HG02759 (cell line): ENCODE results near the gene TPP2.

ENCODE experiments used
- ATAC-seq: cut with Tn5 transposase; IDR thresholded peaks from one replicate; pipeline ENCODE4 v1.9.1; 2021; ENCODE audit warnings: mild to moderate bottlenecking, moderate library complexity; ENCODE audit not compliant: unreplicated experiment

Gene TPP2

DNA sequence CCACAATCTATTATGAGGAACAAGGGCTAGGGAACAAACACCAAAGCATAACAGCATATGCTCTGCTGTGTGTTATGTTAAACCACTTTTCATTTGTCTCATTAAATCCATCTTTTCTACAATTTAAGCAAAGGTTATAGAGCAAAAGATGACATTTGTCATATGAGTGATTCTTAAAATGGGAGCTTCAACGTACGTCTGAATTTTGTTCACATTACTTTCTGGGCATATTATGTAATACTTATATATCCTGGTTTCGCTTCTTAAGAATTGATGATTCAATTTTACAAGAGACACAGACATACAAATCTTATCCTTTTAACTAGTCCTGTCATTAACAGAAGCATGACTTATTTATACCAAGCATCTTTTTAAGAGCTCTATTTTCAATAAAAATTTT lies 3.3 kb upstream of the TPP2 start:
- no peak for ATAC-seq

GRCh38 chr13:102597029-102597961 lies 509 bp downstream of the TPP2 start:
- peak; percentile 19 for ATAC-seq

- ATAC-seq, result no peak
Observed at GRCh38 chr13:102598061-102598460, 1.3 kb downstream of the TPP2 start.

GRCh38 chr13:102599426-102600012 lies 2.7 kb downstream of the TPP2 start:
- ATAC-seq, result no peak

DNA sequence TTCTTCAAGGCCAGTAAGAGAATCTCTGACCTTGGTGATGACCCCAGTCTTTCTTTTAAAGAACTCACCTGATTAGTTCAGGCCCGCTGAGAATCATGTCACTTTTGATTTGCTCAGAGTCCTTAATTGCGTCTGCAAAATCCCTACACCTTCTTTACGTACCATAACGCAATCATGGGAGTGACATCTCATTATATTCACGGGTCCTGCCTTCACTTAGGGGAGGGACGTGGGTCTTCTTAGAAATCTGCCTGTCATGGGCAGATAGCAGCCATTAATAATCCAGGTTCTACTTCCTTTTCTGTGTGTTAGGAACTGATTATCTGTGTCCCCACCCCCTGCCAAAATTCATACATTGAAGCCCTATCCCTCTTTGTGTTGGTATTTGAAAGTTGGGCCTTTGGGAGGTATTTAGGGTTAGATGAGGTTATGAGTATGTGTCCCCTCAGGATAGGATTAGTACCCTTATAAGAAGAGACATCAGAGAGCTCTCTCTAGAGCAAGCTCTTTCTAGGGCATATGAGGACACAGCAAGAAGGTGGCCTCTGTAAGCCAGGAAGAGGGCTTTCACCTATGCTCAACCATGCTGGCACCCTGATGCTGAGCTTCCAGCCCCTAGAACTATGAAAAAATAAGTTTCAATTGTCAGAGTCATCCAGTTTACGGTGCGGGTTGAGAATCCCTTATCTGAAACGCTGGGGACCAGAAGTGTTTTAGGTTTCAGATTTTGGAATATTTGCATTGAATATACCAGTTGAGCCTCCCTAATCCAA lies 9.9 kb downstream of the TPP2 start:
- no peak for ATAC-seq

DNA sequence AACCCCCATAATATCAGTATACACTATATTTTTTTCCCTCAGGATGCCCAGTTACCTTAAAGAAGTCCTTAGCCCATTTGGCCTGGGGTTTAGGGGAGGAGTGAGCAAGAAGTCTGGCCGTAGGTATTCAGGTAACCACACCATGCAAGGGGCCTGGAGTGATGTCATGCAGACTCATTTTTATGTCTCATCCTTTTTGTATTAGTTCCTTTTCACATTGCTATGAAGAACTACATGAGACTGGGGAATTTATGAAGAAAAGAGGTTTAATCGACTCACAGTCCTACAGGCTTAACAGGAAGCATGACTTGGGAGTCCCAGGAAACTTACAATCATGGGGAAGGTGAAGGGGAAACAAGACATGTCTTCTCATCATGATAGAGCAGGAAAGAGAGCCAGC lies 12.2 kb downstream of the TPP2 start:
- ATAC-seq, result no peak

DNA sequence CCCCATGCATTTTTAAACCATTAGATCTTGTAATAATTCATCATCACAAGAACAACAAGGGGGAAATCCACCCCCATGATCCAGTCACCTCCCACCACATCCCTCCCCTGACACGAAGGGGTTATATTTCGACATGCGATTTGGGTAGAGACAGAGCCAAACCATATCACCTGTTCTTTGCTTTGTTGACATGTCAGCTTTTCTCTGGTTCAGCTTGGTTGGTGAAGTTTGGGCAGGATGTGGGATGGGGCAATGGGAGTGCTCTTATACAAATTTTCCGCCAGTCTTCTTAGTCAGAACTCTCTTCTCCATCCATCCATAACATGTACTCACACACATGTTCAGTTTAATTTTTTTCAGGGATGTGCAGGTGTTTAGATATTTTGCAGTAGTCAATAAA lies 12.9 kb downstream of the TPP2 start:
- no peak for ATAC-seq

- ATAC-seq, result no peak
Observed at GRCh38 chr13:102610296-102610895, 13.6 kb downstream of the TPP2 start.

- ATAC-seq, result no peak
Observed at GRCh38 chr13:102617697-102618350, 21.0 kb downstream of the TPP2 start.

- no peak for ATAC-seq
Observed at GRCh38 chr13:102620516-102620915, 23.7 kb downstream of the TPP2 start.

DNA sequence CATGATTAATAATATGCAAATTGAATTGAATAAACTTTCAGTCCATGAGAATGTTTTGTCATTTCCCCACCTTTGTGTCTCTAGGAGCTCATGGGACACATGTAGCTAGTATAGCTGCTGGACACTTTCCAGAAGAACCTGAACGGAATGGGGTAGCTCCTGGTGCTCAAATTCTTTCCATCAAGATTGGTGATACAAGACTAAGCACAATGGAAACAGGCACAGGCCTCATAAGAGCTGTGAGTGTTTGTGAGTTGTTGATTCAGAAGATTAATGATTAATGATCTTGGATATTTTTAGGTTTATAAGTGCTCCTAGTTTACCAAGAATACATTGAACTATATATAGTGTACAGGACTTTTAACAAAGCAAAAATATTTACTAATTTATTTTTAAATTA lies 30.1 kb downstream of the TPP2 start:
- no peak for ATAC-seq

DNA sequence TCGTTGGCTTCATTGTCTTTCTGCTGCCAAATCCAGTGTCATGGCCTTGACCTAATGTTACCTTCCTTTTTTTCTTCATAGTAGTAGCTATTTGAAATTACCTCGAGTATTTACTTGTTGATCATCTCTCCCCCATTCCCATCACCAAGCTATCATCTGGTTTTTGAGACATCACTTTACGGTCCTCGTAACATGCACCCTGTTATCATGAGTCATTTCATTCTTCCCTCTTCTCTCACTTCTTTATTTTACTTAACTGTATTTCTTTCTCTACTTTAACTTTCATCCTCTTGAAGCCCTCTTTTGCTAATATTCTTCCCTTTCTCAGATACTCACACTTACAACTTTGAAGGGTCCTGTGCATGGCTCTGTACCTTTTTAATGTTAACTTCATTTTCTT lies 31.8 kb downstream of the TPP2 start:
- no peak for ATAC-seq

DNA sequence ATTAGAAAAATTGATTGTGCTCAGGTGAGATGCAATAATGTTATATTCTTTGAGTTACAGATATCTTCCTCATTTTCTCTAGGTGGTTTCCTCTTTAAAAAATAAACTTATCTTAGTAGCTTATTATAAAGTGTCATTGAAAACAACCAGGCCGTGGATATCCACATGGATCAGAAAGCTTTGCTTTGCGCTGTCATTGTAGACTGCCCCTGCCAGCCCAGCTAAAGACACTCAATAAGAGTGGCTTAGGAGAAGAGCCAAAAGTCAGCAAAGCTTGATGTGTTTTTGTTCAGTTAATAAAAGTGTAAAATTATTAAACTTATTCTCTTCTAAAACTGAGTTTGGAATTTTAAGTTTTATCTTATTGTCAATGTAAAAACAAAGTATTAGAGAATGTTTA lies 34.4 kb downstream of the TPP2 start:
- no peak for ATAC-seq

- no peak for ATAC-seq
Observed at GRCh38 chr13:102638741-102639140, 42.0 kb downstream of the TPP2 start.

DNA sequence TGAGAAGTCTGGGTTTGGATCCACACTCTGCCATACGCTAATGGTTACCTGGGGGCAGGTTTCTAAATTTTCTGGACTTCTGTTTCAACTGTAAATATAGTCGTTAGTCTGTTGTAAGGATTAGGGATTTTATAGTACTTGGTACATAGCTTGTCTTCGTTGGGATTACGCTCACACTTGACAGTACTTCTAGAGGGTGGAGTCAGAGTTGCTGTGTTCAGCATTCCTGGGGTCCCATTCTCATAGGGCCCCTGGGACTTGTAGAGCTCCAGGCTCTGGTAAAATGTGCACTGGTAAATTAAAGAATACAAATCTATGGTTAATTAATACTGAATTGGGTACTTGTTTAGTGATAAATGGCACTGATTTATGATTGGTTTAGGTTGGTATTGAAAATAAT lies 45.2 kb downstream of the TPP2 start:
- no peak for ATAC-seq

DNA sequence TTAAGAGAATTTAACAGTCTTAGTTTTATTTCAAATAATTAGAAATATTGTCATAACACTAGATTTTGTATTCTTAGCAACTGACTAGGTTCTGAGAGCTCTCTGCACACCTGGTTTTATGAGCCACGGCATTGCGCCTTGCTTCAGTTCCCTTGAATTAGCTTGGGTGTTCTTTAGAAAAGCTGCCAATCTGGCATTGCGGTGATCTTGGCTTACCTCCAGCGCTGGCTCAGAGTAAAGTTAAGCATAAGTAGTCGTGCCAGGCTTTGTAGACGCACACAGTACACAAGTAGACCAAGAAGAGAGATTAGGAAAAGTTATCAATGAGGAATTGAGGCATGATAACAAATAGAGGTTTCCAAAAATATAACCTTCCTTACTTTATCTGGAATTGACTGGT lies 45.7 kb downstream of the TPP2 start:
- no peak for ATAC-seq

DNA sequence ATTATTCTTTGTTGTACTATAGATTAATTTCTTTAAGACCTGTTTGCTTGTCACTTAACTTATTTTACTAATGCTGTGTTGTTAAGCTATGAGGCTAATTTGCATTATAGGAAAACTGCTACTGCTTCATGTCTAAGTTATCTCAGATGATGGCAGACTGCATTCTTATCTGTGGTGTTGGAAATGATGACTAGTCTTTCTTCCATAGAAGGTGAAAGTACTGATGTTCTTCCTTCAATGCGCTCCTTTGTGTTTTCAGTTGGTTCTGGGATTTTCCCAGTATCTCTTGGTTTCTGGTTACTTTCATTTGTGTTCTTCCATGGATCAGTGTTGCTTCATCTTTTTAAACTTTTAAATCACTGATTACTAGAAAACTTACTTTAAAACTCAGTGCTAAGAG lies 46.9 kb downstream of the TPP2 start:
- ATAC-seq, result no peak

- no peak for ATAC-seq
Observed at GRCh38 chr13:102645701-102646100, 48.9 kb downstream of the TPP2 start.

DNA sequence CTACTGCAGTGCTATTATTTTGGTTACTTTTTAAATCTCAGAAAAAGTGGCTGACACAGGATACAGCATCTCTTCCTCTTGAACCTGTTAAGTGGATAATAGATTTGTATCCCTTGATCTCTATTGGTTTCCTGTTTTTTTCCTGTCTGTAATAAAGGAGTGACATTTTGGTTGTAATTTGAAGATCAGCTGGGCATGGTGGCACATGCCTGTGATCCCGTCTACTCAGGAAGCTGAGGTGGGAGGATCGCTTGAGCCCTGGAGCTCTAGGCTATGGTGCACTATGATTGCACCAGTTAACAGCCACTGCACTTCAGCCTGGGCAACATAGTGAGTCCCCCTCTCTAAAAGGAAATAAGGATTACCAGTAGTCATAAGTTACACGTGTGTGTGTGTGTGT lies 51.3 kb downstream of the TPP2 start:
- ATAC-seq, result no peak

GRCh38 chr13:102650444-102650843 lies 53.7 kb downstream of the TPP2 start:
- no peak for ATAC-seq

- ATAC-seq, result no peak
Observed at GRCh38 chr13:102651392-102651791, 54.6 kb downstream of the TPP2 start.
